GM13977 (cell line): ENCODE results near the gene PXN.
"Not testable (repeated sequence)": the region's sequence is repeated elsewhere in the genome, so short reads cannot be mapped to it uniquely, and the experiment has no call there.

Experiments
- DNase-seq: peaks from one replicate; pipeline ENCODE4 v3.0.0; 2012; ENCODE audit warnings: low spot score
- in situ Hi-C: fragments of 300-500 bp; cut with MboI; formaldehyde crosslinking; loops from one replicate; pipeline ENCODE4 v1.12.0; 2022; ENCODE audit warnings: low sequenced_read_pairs, low pct_unique_long_range_greater_than_20kb, mixed read lengths, inconsistent platforms; ENCODE audit not compliant: unreplicated experiment
- TF ChIP-seq, protein P1 (sequence below): IDR thresholded peaks from 2 replicates; pipeline ENCODE4 v1.5.1; 2012; ENCODE audit warnings: mild to moderate bottlenecking, control low read depth; ENCODE audit not compliant: insufficient read depth; ENCODE audit errors: extremely low read depth, missing control alignments

Gene PXN

DNA sequence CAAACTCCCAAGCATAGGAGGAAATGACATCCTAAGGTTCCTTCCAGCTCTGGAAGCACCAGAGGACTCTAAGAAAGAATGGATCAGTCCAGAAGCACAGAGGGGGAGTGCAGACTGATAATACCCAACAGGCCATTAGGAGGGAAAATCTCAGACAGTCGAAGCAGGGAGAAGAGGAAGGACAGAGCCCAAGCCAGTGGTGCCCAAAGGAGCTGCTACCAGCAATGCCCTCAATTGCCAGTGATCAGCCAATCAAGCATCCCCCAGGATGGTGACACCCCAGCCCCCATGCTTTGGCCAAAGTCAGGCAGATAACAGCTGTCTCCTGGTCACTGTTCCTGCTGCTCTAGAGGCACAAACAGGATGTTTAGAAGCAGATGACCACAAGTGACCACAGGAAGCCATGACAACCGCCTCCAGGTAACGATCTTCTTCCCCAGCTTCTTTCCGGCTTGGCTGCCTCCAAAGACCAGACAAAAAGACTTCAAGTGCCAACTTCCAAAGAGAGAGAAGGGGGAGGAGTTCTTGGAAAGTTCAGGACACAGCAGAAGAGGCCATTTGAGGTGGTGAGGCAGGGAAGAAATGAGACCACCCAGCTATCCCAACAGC, 16.2 kb downstream of the PXN start:
- in situ Hi-C loops = no loop called here

DNA sequence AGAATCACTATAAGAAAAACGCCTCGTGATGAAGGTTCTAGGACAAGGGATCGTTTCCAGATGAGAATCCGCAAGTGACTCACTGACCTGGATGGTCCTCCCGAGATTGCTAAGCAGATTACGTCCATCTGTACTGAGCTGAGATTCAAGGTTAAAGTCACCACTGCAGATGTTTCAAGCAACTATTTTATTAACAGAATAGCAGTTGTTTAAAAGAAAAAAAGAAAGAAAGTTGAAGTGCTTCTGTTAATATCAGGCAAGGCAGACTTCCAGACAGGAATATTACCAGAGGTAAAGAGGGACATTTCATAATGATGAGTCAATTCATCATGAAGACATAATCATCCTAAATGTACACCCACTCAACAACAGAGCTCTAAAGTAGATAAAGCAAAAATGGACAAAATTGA, 17.9 kb downstream of the PXN start:
- in situ Hi-C loops = no loop called here
- no peak for DNase-seq
- TF ChIP-seq, protein P1, sequence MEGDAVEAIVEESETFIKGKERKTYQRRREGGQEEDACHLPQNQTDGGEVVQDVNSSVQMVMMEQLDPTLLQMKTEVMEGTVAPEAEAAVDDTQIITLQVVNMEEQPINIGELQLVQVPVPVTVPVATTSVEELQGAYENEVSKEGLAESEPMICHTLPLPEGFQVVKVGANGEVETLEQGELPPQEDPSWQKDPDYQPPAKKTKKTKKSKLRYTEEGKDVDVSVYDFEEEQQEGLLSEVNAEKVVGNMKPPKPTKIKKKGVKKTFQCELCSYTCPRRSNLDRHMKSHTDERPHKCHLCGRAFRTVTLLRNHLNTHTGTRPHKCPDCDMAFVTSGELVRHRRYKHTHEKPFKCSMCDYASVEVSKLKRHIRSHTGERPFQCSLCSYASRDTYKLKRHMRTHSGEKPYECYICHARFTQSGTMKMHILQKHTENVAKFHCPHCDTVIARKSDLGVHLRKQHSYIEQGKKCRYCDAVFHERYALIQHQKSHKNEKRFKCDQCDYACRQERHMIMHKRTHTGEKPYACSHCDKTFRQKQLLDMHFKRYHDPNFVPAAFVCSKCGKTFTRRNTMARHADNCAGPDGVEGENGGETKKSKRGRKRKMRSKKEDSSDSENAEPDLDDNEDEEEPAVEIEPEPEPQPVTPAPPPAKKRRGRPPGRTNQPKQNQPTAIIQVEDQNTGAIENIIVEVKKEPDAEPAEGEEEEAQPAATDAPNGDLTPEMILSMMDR = no peak

More for the DNA sequence above, 16.2 kb downstream of the PXN start:
- TF ChIP-seq, protein P1 = no peak
- DNase-seq = no peak

DNA sequence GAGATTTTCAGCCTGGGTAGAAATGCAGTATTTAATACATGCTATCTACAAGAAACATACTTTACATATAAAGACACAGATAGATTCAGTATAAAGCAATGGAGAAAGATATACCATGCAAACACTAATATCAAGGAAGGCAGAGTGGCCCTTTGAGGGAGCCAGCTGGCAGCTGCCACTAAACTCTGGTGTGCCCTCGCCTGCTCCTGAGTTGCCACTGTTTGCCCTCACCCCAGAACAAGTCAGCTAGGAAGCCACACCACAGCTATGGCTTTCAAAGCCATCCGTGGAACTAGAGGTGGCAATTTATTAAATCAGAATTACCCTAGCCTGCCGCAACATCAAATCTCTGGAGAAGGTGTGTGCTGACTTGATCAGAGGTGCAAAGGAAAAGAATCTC, 18.3 kb downstream of the PXN start:
- no peak for DNase-seq
- in situ Hi-C loops = no loop called here
- TF ChIP-seq, protein P1 = no peak

DNA sequence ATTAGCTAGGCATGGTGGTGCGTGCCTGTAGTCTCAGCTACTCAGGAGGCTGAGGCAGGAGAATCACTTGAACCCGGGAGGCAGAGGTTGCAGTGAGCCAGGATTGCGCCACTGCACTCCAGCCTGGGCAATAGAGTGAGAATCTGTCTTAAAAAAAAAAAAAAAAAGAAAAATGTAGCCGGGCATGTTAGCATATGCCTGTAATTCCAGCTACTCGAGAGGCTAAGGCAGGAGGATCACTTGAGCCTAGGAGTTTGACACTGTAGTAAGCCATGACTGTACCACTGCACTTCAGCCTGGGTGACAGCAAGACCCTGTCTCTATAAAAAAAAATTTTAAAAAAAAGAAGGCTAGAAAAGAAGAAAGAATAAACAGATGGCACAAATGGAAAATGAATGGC, 18.8 kb downstream of the PXN start:
- DNase-seq, in situ Hi-C loops: not testable (repeated sequence)

DNA sequence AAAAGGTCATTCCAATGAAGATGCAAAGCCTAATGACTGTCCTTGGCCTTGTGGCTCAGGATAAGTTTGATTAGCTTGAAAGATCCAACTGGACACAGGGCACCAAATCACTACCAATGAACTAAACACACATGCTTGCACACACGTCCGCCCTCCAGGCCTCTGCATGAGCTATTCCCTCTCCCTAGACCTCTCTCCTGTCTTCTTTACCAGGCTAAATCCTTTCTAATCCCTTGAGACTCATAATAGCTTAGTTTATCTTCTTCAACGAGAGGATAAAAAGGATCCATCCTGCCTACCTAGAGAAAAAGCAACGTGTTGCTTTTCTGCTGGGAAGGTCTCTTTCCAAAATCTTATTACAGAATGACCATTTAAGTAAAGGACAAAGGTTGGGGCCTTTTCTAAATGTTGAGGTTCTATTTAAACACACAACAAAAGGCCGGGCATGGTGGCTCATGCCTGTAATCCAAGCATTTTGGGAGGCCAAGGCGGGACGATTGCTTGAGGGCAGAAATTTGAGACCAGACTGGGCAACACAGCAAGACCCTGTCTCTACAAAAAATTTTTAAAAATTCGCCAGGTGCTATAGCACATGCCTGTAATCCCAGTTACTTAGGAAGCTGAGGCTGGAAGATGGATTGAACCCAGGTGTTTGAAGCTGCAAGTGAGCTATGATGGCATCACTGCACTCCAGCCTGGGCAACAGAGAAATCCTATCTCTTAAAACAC, 22.4 kb downstream of the PXN start:
- DNase-seq = no peak
- TF ChIP-seq, protein P1 = no peak
- in situ Hi-C loops = no loop called here

DNA sequence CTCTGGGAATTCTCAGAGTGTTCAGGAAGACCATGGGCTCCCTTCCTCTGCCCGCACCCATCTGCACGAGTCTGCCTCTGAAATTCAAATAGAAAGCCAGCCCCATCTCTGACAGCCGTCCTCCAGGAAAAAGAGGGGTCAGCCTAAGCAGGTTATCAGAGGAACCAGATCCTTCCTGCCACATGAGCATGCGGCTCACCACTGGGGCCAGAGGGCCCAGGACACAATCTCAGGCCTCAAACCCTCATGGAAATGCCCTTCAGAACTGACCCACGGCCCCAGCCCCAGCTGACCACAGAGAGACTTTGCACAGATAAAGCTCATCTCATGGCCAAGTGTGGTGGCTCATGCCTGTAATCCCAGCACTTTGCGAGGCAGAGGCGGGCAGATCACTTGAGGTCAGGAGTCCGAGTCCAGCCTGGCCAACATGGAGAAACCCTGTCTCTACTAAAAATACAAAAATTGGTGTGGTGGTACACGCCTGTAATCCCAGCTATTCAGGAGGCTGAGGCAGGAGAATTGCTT, 23.2 kb downstream of the PXN start:
- TF ChIP-seq, protein P1 = no peak
- no peak for DNase-seq
- in situ Hi-C loops = no loop called here
